Astrocyte (in vitro differentiated cells and primary cell): ENCODE data around the gene CDH23. TPM values are rescaled to one million over a fixed set of nuclear protein-coding genes. Genes with fewer than 3 reads are reported as not detected.

ENCODE experiments used
- DNase-seq: peaks from one replicate; pipeline ENCODE4 v3.0.0-alpha.2; 2010; ENCODE audit warnings: low read depth
- FAIRE-seq: peaks from 2 replicates; lab custom pipeline; 2011; peaks lifted over from hg19 to GRCh38; lab: Jason Lieb, UNC
- H2AFZ ChIP-seq: 2 replicates; pipeline ENCODE4 v1.6.0; 2012; ENCODE audit warnings: low read depth, low read length, inconsistent platforms
- H3K27ac ChIP-seq: 2 replicates; pipeline ENCODE4 v1.5.1; 2011; ENCODE audit warnings: low read depth, low read length, inconsistent platforms
- H3K27me3 ChIP-seq: 2 replicates; pipeline ENCODE4 v1.6.0; 2011; ENCODE audit warnings: low read length, inconsistent platforms; ENCODE audit not compliant: insufficient read depth
- H3K36me3 ChIP-seq: 2 replicates; pipeline ENCODE4 v1.5.1; 2011; ENCODE audit warnings: low read length, inconsistent platforms; ENCODE audit not compliant: insufficient read depth
- H3K4me1 ChIP-seq: 2 replicates; pipeline ENCODE4 v1.5.1; 2011; ENCODE audit warnings: low read length, inconsistent platforms; ENCODE audit not compliant: insufficient read depth
- H3K4me2 ChIP-seq: 2 replicates; pipeline ENCODE4 v1.6.0; 2012; ENCODE audit warnings: low read length, inconsistent platforms
- H3K4me3 ChIP-seq: 2 replicates; pipeline ENCODE4 v1.5.1; 2011; ENCODE audit warnings: low read depth, mild to moderate bottlenecking, low read length, inconsistent platforms; ENCODE audit not compliant: insufficient read depth
- H3K79me2 ChIP-seq: 2 replicates; pipeline ENCODE4 v1.6.0; 2012; ENCODE audit warnings: mild to moderate bottlenecking, low read length, inconsistent platforms; ENCODE audit not compliant: insufficient read depth
- H3K9ac ChIP-seq: 2 replicates; pipeline ENCODE4 v1.6.0; 2012; ENCODE audit warnings: mild to moderate bottlenecking, low read length, inconsistent platforms
- H3K9me3 ChIP-seq: 2 replicates; pipeline ENCODE4 v1.5.1; 2012; ENCODE audit warnings: low read depth, mild to moderate bottlenecking, low read length, inconsistent platforms; ENCODE audit not compliant: insufficient read depth
- H4K20me1 ChIP-seq: 2 replicates; pipeline ENCODE4 v1.6.0; 2012; ENCODE audit warnings: low read length, inconsistent platforms; ENCODE audit not compliant: insufficient read depth
- H3K27ac Mint-ChIP-seq: one replicate; pipeline ENCODE4 v1.8.0; 2021; ENCODE audit warnings: mild to moderate bottlenecking, mixed read lengths; ENCODE audit not compliant: unreplicated experiment
- H3K27me3 Mint-ChIP-seq: one replicate; pipeline ENCODE4 v1.8.0; 2021; ENCODE audit warnings: low read depth, mixed read lengths; ENCODE audit not compliant: unreplicated experiment
- H3K36me3 Mint-ChIP-seq: one replicate; pipeline ENCODE4 v1.8.0; 2021; ENCODE audit warnings: low read depth, mixed read lengths; ENCODE audit not compliant: unreplicated experiment
- H3K4me1 Mint-ChIP-seq: one replicate; pipeline ENCODE4 v1.8.0; 2021; ENCODE audit warnings: low read depth, mixed read lengths; ENCODE audit not compliant: unreplicated experiment
- H3K4me3 Mint-ChIP-seq: one replicate; pipeline ENCODE4 v1.8.0; 2021; ENCODE audit warnings: mild to moderate bottlenecking, moderate library complexity, mixed read lengths; ENCODE audit not compliant: unreplicated experiment
- H3K9me3 Mint-ChIP-seq: one replicate; pipeline ENCODE4 v1.8.0; 2021; ENCODE audit warnings: mild to moderate bottlenecking, mixed read lengths; ENCODE audit not compliant: unreplicated experiment
- EZH2 ChIP-seq: IDR thresholded peaks from 2 replicates; pipeline ENCODE4 v1.6.1; 2012; ENCODE audit warnings: mild to moderate bottlenecking, low read length, inconsistent platforms; ENCODE audit not compliant: insufficient read depth
- total RNA-seq: library from RNA; stranded (reverse); gene quantifications from 2 replicates; pipeline ENCODE4 v1.2.1, GENCODE V29; 2021
- TF ChIP-seq, protein P1 (sequence below): IDR thresholded peaks from 2 replicates; pipeline ENCODE4 v1.5.1; 2011; ENCODE audit warnings: low read depth, mild to moderate bottlenecking, inconsistent platforms, low read length, moderate library complexity; ENCODE audit not compliant: insufficient read depth

CDH23 gene
- total RNA-seq, 1 donor from 2014 or later: not detected

DNA sequence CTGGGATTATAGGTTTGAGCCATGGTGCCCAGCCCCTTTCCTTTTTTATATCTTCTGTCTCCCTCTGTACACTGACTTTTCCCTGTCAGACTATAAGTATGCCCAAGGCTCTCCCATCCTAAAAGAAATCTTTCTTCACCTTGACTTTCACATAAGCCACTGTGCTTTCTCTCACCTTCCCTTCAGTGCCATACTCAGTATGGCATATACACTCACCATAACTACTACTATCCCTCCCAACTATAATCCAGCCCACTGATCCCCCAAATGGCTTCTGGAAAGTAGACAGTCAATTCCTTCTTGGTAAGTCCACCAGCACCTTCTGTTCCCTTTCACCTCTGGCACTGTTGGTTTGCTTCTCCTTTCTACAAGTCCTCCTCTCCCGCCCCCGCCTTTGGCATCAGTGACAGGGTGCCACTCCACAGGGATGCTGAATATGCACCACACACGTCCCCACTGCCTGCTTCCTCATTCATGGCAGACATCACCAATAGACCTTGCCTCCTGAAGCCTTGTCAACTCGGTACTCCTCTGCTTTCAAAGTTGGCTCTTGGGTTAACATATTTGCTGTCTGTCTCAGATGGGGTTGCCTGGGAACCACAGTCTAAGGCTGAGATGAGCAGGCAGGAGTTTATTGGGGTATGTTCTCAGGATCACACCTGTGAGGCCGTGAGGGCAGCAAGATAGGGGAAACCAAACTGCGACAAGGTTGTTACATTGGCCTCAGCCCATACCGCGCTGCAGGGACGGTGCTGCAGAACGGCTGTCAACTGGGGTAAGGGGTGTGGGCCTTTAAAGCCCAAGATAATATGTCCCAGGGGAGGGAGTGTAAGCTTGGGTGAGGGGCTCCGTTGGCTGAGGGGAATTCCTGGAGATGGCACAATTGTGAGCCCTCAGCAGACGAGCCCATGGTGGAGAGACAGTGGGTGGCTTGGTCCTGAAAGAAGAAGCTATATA is 461.5 kb downstream of the CDH23 start:
- H3K4me3 ChIP-seq: no peak overlapping the region
- FAIRE-seq: no peak
- no peaks in the 10 kb centered on the region for H3K9me3 ChIP-seq
- H4K20me1 ChIP-seq: no peaks in the 10 kb centered on the region
- no peak for DNase-seq
- H3K36me3 ChIP-seq: no peaks in the 10 kb centered on the region
- H3K27me3 Mint-ChIP-seq: peaks cover 2% of the 10 kb centered on the region
- peaks cover 27% of the 10 kb centered on the region for H3K4me1 ChIP-seq
- H3K9ac ChIP-seq: no peak overlapping the region
- H3K4me3 Mint-ChIP-seq: no peak overlapping the region
- TF ChIP-seq, protein P1, sequence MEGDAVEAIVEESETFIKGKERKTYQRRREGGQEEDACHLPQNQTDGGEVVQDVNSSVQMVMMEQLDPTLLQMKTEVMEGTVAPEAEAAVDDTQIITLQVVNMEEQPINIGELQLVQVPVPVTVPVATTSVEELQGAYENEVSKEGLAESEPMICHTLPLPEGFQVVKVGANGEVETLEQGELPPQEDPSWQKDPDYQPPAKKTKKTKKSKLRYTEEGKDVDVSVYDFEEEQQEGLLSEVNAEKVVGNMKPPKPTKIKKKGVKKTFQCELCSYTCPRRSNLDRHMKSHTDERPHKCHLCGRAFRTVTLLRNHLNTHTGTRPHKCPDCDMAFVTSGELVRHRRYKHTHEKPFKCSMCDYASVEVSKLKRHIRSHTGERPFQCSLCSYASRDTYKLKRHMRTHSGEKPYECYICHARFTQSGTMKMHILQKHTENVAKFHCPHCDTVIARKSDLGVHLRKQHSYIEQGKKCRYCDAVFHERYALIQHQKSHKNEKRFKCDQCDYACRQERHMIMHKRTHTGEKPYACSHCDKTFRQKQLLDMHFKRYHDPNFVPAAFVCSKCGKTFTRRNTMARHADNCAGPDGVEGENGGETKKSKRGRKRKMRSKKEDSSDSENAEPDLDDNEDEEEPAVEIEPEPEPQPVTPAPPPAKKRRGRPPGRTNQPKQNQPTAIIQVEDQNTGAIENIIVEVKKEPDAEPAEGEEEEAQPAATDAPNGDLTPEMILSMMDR: no peak
- TF ChIP-seq EZH2: no peak
- H3K27ac ChIP-seq: no peak overlapping the region
- no peak overlapping the region for H3K4me2 ChIP-seq
- H3K9me3 Mint-ChIP-seq: no peaks in the 10 kb centered on the region
- no peaks in the 10 kb centered on the region for H3K36me3 Mint-ChIP-seq
- no peaks in the 10 kb centered on the region for H3K79me2 ChIP-seq
- H2AFZ ChIP-seq: no peak overlapping the region
- H3K27ac Mint-ChIP-seq: no peak overlapping the region
- H3K27me3 ChIP-seq: no peaks in the 10 kb centered on the region
- H3K4me1 Mint-ChIP-seq: peaks cover 21% of the 10 kb centered on the region

DNA sequence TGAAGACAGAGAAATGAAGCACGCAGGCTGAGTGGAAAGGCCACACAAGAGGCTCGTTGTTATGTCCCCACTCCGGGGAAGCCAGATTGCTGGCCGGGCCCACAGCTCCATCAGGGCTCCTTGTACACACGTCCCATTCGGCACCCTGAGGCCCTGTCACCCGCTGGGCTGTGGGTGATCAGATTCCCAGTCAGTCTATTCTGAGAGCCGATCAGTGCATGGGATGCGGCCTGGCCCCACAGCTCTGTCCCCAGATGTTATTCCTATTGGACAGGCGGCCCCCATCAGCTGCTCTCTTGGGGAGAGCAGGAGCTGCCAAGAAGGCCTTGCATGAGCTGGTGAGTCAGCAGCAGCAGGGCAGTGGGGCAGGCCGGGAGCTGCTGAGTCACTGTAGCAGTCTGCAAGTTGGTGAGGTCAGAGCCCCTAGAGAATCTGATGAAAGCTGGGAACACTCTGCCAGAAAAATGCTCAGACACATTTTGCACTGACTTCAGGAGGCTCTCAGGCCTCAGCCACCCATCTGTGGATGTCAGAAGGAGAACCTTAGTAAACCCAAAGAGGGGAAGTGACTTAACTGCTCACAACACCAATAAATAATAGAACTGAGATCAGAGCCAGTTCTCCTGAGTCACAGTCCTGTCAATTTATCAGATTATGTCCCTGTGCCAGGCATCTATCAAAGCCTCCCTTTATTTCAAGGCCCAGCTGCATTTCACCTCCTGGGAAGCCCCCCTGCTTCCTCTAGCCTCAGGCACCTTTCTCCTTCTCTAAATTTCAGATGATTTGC is 463.7 kb downstream of the CDH23 start:
- Histone ChIP-seq H3K27me3 (no peaks in the 10 kb centered on the region), H2AFZ (peak overlapping the region; percentile 68), H3K4me2 (peak overlapping the region; percentile 67), H3K4me3 (peak overlapping the region; percentile 12), H3K79me2 (no peaks in the 10 kb centered on the region), H3K27ac (peak overlapping the region; percentile 98), H3K9me3 (no peaks in the 10 kb centered on the region), H3K36me3 (no peaks in the 10 kb centered on the region), H4K20me1 (no peaks in the 10 kb centered on the region), H3K4me1 (peaks cover 33% of the 10 kb centered on the region), H3K9ac (peak overlapping the region; percentile 83)
- no peaks in the 10 kb centered on the region for H3K9me3 Mint-ChIP-seq
- H3K36me3 Mint-ChIP-seq: no peaks in the 10 kb centered on the region
- peak; percentile 100 for DNase-seq
- peak overlapping the region; percentile 43 for H3K4me3 Mint-ChIP-seq
- peak overlapping the region; percentile 100 for H3K27ac Mint-ChIP-seq
- no peak for FAIRE-seq
- TF ChIP-seq, protein P1: no peak
- TF ChIP-seq EZH2: no peak
- H3K4me1 Mint-ChIP-seq: peaks cover 23% of the 10 kb centered on the region
- peaks cover 2% of the 10 kb centered on the region for H3K27me3 Mint-ChIP-seq
